Measurements from ENCODE around the gene GRIPAP1.

GRIPAP1 gene

GRCh38 chrX:48927123-48927522 is 74.9 kb downstream of the GRIPAP1 start:
- no peak for DNase-seq (ENCODE audit: low read depth in 2 of 2)

GRCh38 chrX:48924270-48924669 is 77.8 kb downstream of the GRIPAP1 start:
- no peak for DNase-seq (ENCODE audit: low read depth in 2 of 2)

GRCh38 chrX:48923771-48924170 is 78.3 kb downstream of the GRIPAP1 start:
- no peak for DNase-seq (ENCODE audit: low read depth in 2 of 2)

Measured in stimulated activated CD8-positive, alpha-beta memory T cell treated with anti-CD3 and anti-CD28 coated beads, Interleukin-15, amount 100 ng/mL, for 4 hours (primary cell).